Measurements from ENCODE around the gene TGIF1. TPM values are rescaled to one million over a fixed set of nuclear protein-coding genes. Genes with fewer than 3 reads are reported as not detected.

TGIF1 gene
- total and polyA plus RNA-seq, 10 of the 15 experiments (the other 5 are each of a cell fraction or from before 2014, with no cell fraction given) = 1.8 to 8.5 (median 6.4) TPM

GRCh38 chr18:3448838-3449511 lies 997 bp upstream of the TGIF1 start (continued):
- TF ChIP-seq RELA (IDR thresholded peaks at IDR 0.05; ENCODE audit: borderline replicate concordance, partially characterized antibody) (no peak), IKZF2 (IDR thresholded peaks at IDR 0.05) (no peak), TARDBP (IDR thresholded peaks at IDR 0.05; ENCODE audit: borderline replicate concordance) (no peak), FOXK2 (IDR thresholded peaks at IDR 0.05) (peak; percentile 88), ZNF24 (IDR thresholded peaks at IDR 0.05) (no peak), ZBTB11 (CRISPR knock-in tag; IDR thresholded peaks at IDR 0.05) (no peak), SRF (IDR thresholded peaks at IDR 0.05; ENCODE audit: low read depth in 2 of 2, low read length in 2 of 2) (no peak)

- Histone ChIP-seq H2AFZ (ENCODE audit: control insufficient read depth, low read depth, low read length) (peak overlapping the region; percentile 63), H3K79me2 (ENCODE audit: control insufficient read depth, insufficient read depth, low read length) (no peaks in the 10 kb centered on the region), H3K9ac (ENCODE audit: control insufficient read depth, insufficient read depth, low read length) (0 out of 2 replicates have a peak overlapping the region, but pooled peaks have one; percentile 54), H3K4me3 (peak overlapping the region; percentile 60; the same call in 1 of the 2 replicates), H3K27me3 (replicated peaks in 1 of 2; ENCODE audit: control insufficient read depth in 2 of 2, insufficient read depth in 2 of 2, low read length in 1 of 2) (peaks cover 2 to 22% of the 10 kb centered on the region in 2 experiments), H3K27ac (ENCODE audit: control insufficient read depth, insufficient read depth) (no peak overlapping the region), H3K9me3 (replicated peaks; ENCODE audit: control insufficient read depth, insufficient read depth, low read length) (no peaks in the 10 kb centered on the region; the same call in 1 of the 3 replicates), H3K4me2 (ENCODE audit: control insufficient read depth, insufficient read depth) (peak overlapping the region; percentile 96), H4K20me1 (ENCODE audit: control insufficient read depth, insufficient read depth) (no peaks in the 10 kb centered on the region), H3K4me1 (ENCODE audit: control insufficient read depth, insufficient read depth, low read length) (peaks cover 30% of the 10 kb centered on the region), H3K36me3 (ENCODE audit: control insufficient read depth in 2 of 2, insufficient read depth in 2 of 2, low read length in 1 of 2) (no peaks in the 10 kb centered on the region)
- POLR2A ChIA-PET = interaction anchor here (0.6 to 3.5 kb wide), 3 partner anchors 19 to 201 kb away, joined by 4 to 16 read pairs (median 5); no protein-coding TSS in a partner anchor
- no TSS peak for BruUV-seq (replicated peaks)
- 3% methylated on average over 42 of the region's 47 CpGs for WGBS (ENCODE audit: insufficient coverage, insufficient replicate concordance, low lambda C conversion rate, missing lambda C conversion rate)
- no peak for FAIRE-seq
- intact Hi-C loops (cut with micrococcal nuclease; ENCODE audit: unreplicated experiment) (loop anchor here (1.0 to 5.0 kb wide), 7 partner anchors 47 to 218 kb away; no protein-coding TSS in a partner anchor), in situ Hi-C loops (cut with MboI) (loop anchor here (5.0 to 10.0 kb wide), 3 partner anchors 148 to 475 kb away; no protein-coding TSS in a partner anchor)
- SMC1A ChIA-PET (ENCODE audit: uncharacterized antibody, unreplicated experiment) = interaction anchor here (0.9 to 3.2 kb wide), 4 partner anchors 24 to 216 kb away, joined by 3 to 16 read pairs (median 6); no protein-coding TSS in a partner anchor
- CTCF ChIA-PET = no interaction called here
- peak; percentile 17 for ATAC-seq
- RAD21 ChIA-PET (ENCODE audit: unreplicated experiment) = interaction anchor here (1.3 to 3.5 kb wide), 3 partner anchors 10 to 144 kb away, joined by 4 to 18 read pairs (median 4); no protein-coding TSS in a partner anchor
- DNase-seq (ENCODE audit: low read depth, low spot score) = no peak
- TF ChIP-seq CHD1 (IDR thresholded peaks at IDR 0.05; ENCODE audit: low read depth, low read length) (no peak), ZNF217 (IDR thresholded peaks at IDR 0.05) (no peak), NFYA (IDR thresholded peaks at IDR 0.05; ENCODE audit: borderline replicate concordance, low read depth, low read length) (no peak), NBN (IDR thresholded peaks at IDR 0.05) (no peak), GABPA (IDR thresholded peaks at IDR 0.05; ENCODE audit: low read depth) (no peak), ESRRA (IDR thresholded peaks at IDR 0.05; ENCODE audit: low read length) (no peak), FOXK2 (IDR thresholded peaks at IDR 0.05) (no peak), SMAD5 (IDR thresholded peaks at IDR 0.05; ENCODE audit: low read depth) (no peak), EGR1 (IDR thresholded peaks at IDR 0.05; ENCODE audit: borderline replicate concordance in 1 of 2, low read depth in 2 of 2, low read length in 2 of 2) (peak in 1 of 2 experiments; percentile 32; a peak in 1 of 3 replicates), ATF7 (IDR thresholded peaks at IDR 0.05; ENCODE audit: low read depth) (no peak), NFYB (IDR thresholded peaks at IDR 0.05; ENCODE audit: insufficient read depth, low read depth, low read length) (no peak), SMAD1 (IDR thresholded peaks at IDR 0.05; ENCODE audit: low read depth, partially characterized antibody) (no peak), DPF2 (IDR thresholded peaks at IDR 0.05) (0 out of 2 replicates have a peak, but pooled peaks have one; percentile 9)
Measured at GRCh38 chr18:3449512-3450011, 410 bp upstream of the TGIF1 start.

All from GM12878 (cell line).